HepG2 (cell line): ENCODE data around the gene ATP2C2. TPM values are rescaled to one million over a fixed set of nuclear protein-coding genes. Genes with fewer than 3 reads are reported as not detected.
A peak's percentile ranks its signal among the peaks of the same experiment; 100 is the strongest.

ENCODE experiments used
- ATAC-seq: fragments of 200-7000 bp; cut with Tn5 transposase; 3 replicates; pipeline ENCODE4 v1.9.1; 2020; ENCODE audit warnings: mild to moderate bottlenecking, moderate library complexity
- BruUV-seq: library from RNA; stranded (reverse); fragments of 400-500 nt; replicated peaks from 2 replicates; lab custom pipeline; 2021; lab: Mats Ljungman, UMichigan
- CTCF ChIA-PET: fragments of 300-600 bp; formaldehyde crosslinking; extraction: SDS; loops from one replicate; lab custom pipeline; 2021; ENCODE audit warnings: low total read pairs, inconsistent platforms, low intra/inter-chr PET ratio; lab: Yijun Ruan, JAX
- POLR2A ChIA-PET: fragments of 350-600 bp; sonication (Branson Sonifier 250); formaldehyde crosslinking; loops from one replicate; lab custom pipeline; 2020; ENCODE audit warnings: antibody characterized with exemption, inconsistent platforms; lab: Yijun Ruan, JAX
- DNase-seq: peaks from one replicate; pipeline ENCODE4 v3.0.0-alpha.2; 2015; ENCODE audit warnings: low spot score
- FAIRE-seq: peaks from 3 replicates; lab custom pipeline; 2011; peaks lifted over from hg19 to GRCh38; lab: Jason Lieb, UNC
- H2AFZ ChIP-seq: one replicate; pipeline ENCODE4 v1.6.1; 2011; ENCODE audit warnings: low read length, inconsistent platforms
- H3K27ac ChIP-seq: fragments of 300-600 bp; 3 replicates; pipeline ENCODE4 v1.8.0; 2011; ENCODE audit warnings: mixed run types, mild to moderate bottlenecking, mixed read lengths, low read length, inconsistent platforms; ENCODE audit not compliant: insufficient read depth; ENCODE audit errors: extremely low read length
- H3K27me3 ChIP-seq, 2 experiments: fragments of 200-600 bp in 1 of 2; 2 replicates in 1 of 2; 3 replicates in 1 of 2; pipeline versions ENCODE4 v1.6.0 to v1.8.0; 2011; ENCODE audit warnings: low read length in 2 of 2, mild to moderate bottlenecking in 2 of 2, moderate library complexity in 2 of 2, inconsistent platforms in 1 of 2; ENCODE audit not compliant: insufficient read depth in 2 of 2, control insufficient read depth in 1 of 2
- H3K36me3 ChIP-seq, 2 experiments: fragments of 200-600 bp in 1 of 2; replicated peaks in 1 of 2; 2 replicates in 1 of 2; 3 replicates in 1 of 2; pipeline versions ENCODE4 v1.5.1 to v1.8.0; 2011; ENCODE audit warnings: low read length in 2 of 2, inconsistent platforms in 1 of 2; ENCODE audit not compliant: insufficient read depth in 2 of 2, control insufficient read depth in 1 of 2
- H3K4me1 ChIP-seq: 2 replicates; pipeline ENCODE4 v1.5.1; 2012; ENCODE audit warnings: low read length, inconsistent platforms; ENCODE audit not compliant: insufficient read depth
- H3K4me2 ChIP-seq: 2 replicates; pipeline ENCODE4 v1.6.0; 2011; ENCODE audit warnings: low read depth, low read length, inconsistent platforms
- H3K4me3 ChIP-seq, 3 experiments: fragments of 200-600 bp in 1 of 3; sonication (generic), shearing (Covaris generic) in 1 of 3; replicated peaks in 1 of 3; 2 replicates each; pipeline ENCODE4 v1.5.1; 2011 to 2016; ENCODE audit warnings: low read length in 3 of 3, inconsistent platforms in 2 of 3, low read depth in 2 of 3, mild to moderate bottlenecking in 2 of 3, control low read depth in 1 of 3, mixed read lengths in 1 of 3; ENCODE audit not compliant: insufficient read depth in 1 of 3
- H3K79me2 ChIP-seq: one replicate; pipeline ENCODE4 v1.6.1; 2011; ENCODE audit warnings: low read length, inconsistent platforms; ENCODE audit not compliant: insufficient read depth
- H3K9ac ChIP-seq: 2 replicates; pipeline ENCODE4 v1.6.0; 2011; ENCODE audit warnings: mild to moderate bottlenecking, low read depth, low read length, inconsistent platforms; ENCODE audit not compliant: insufficient read depth
- H3K9me3 ChIP-seq: 2 replicates; pipeline ENCODE4 v1.5.1; 2012; ENCODE audit warnings: mild to moderate bottlenecking, low read length
- H4K20me1 ChIP-seq: 2 replicates; pipeline ENCODE4 v1.6.0; 2011; ENCODE audit warnings: inconsistent platforms, mild to moderate bottlenecking, low read length, moderate library complexity; ENCODE audit not compliant: insufficient read depth
- CREB1 ChIP-seq, 2 experiments: fragments of 450-650 bp in 1 of 2; IDR thresholded peaks; 2 replicates each; pipeline ENCODE4 v1.6.1; 2016 to 2017; ENCODE audit warnings: control low read depth in 1 of 2, mild to moderate bottlenecking in 1 of 2, missing compliant biosample characterization in 1 of 2, missing genetic modification characterization in 1 of 2
- FOXA3 ChIP-seq: IDR thresholded peaks from 2 replicates; pipeline ENCODE4 v1.6.1; 2016; ENCODE audit warnings: missing genetic modification reagents, missing compliant biosample characterization
- ZNF121 ChIP-seq: sonication (generic); formaldehyde crosslinking; IDR thresholded peaks from 2 replicates; pipeline ENCODE4 v1.5.0; 2020; ENCODE audit warnings: mild to moderate bottlenecking, missing genetic modification reagents
- ZNF564 ChIP-seq: sonication (generic); formaldehyde crosslinking; IDR thresholded peaks from 2 replicates; pipeline ENCODE4 v1.8.1; 2023; ENCODE audit warnings: mild to moderate bottlenecking, missing genetic modification reagents
- WGBS: methylation state at CpG from one replicate; pipeline ENCODE4 v1.1.6; 2017; ENCODE audit warnings: low lambda C conversion rate; 5-methylcytosine and 5-hydroxymethylcytosine counted together
- in situ Hi-C: cut with HindIII; loops from 2 replicates; pipeline ENCODE4 v1.10.0; 2017; ENCODE audit warnings: low pct_unique_long_range_greater_than_20kb; ENCODE audit not compliant: extremely low pct_ligation_motif_present
- intact Hi-C: fragments of 100-400 bp; cut with micrococcal nuclease; formaldehyde crosslinking; loops from one replicate; pipeline ENCODE4 v1.10.0; 2022; ENCODE audit not compliant: unreplicated experiment
- polyA plus RNA-seq, 8 experiments: library from polyadenylated mRNA; depleted of rRNA in 3 of 8; stranded (reverse) in 7 of 8; unstranded in 1 of 8; fragments of >200 nt; fragmentation: Illumina TruSeq in 4 of 8; extraction: Trizol in 4 of 8; gene quantifications; 2 replicates each; pipeline versions ENCODE4 v1.2.1 to v1.2.3, GENCODE V29; 2011 to 2016; ENCODE audit warnings: low read depth in 4 of 8, missing spikeins in 1 of 8, mixed read lengths in 1 of 8; ENCODE audit not compliant: insufficient read depth in 1 of 8
- total RNA-seq, 5 experiments: library from RNA; depleted of rRNA; stranded (reverse); fragments of >200 nt; fragmentation: Illumina TruSeq; extraction: Trizol; gene quantifications; 2 replicates each; pipeline ENCODE4 v1.2.3, GENCODE V29; 2016; ENCODE audit warnings: low read depth in 1 of 5
- TF ChIP-seq, protein P1 (sequence below): IDR thresholded peaks from 2 replicates; pipeline ENCODE4 v1.4.0; 2020; ENCODE audit warnings: mild to moderate bottlenecking, missing genetic modification reagents

The ATP2C2 gene
- total and polyA plus RNA-seq, 2 of the 13 experiments (the other 11 are each of a cell fraction or from before 2014, with no cell fraction given), result 0.07 TPM; not detected in 1

DNA sequence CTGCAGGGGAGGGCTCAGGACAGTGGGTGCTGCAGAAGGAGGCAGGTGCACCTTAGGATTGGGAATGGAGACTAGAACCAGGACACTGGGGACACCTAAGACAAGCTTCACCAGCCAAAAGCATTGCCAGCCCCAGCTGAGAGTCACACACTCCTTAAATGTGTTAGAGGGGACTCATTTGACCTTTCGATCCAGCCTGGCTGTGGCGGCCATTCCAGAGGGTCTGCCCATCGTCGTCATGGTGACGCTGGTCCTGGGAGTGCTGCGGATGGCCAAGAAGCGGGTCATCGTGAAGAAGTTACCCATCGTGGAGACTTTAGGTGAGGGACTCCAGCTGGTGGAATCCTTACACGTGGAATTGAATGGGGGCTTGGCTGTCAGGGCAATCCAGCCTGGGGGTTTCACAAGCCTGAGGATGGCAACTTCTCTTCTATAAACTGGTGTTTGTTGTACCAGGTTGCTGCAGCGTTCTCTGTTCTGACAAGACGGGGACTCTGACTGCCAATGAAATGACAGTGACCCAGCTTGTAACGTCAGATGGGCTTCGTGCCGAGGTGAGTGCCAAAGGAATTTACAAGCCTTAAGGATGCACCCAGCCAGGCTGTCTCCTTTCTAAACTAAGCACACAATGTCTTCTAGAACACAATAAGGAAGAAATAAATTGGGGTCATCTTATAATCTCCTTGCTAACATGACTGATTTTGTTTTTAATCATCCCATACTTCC lies 70.8 kb downstream of the ATP2C2 start:
- no peaks in the 10 kb centered on the region for H3K36me3 ChIP-seq
- 33% methylated on average over 15 of the region's 15 CpGs for WGBS
- H3K27ac ChIP-seq, result no peak overlapping the region
- no peak overlapping the region for H2AFZ ChIP-seq
- H3K4me2 ChIP-seq, result no peak overlapping the region
- intact Hi-C loops (no loop called here), in situ Hi-C loops (no loop called here)
- H3K79me2 ChIP-seq, result no peaks in the 10 kb centered on the region
- CTCF ChIA-PET, result no interaction called here
- POLR2A ChIA-PET, result no interaction called here
- H3K4me1 ChIP-seq, result peaks cover 26% of the 10 kb centered on the region
- no peak for TF ChIP-seq ZNF564 (CRISPR knock-in tag)
- TF ChIP-seq ZNF121 (CRISPR knock-in tag), result no peak
- no peak for TF ChIP-seq FOXA3 (CRISPR knock-in tag)
- TF ChIP-seq CREB1 (IDR thresholded peaks at IDR 0.05), result 0 out of 2 replicates have a peak, but pooled peaks have one; percentile 7
- no peak for TF ChIP-seq CREB1 (CRISPR knock-in tag; IDR thresholded peaks at IDR 0.05)
- TF ChIP-seq, protein P1, sequence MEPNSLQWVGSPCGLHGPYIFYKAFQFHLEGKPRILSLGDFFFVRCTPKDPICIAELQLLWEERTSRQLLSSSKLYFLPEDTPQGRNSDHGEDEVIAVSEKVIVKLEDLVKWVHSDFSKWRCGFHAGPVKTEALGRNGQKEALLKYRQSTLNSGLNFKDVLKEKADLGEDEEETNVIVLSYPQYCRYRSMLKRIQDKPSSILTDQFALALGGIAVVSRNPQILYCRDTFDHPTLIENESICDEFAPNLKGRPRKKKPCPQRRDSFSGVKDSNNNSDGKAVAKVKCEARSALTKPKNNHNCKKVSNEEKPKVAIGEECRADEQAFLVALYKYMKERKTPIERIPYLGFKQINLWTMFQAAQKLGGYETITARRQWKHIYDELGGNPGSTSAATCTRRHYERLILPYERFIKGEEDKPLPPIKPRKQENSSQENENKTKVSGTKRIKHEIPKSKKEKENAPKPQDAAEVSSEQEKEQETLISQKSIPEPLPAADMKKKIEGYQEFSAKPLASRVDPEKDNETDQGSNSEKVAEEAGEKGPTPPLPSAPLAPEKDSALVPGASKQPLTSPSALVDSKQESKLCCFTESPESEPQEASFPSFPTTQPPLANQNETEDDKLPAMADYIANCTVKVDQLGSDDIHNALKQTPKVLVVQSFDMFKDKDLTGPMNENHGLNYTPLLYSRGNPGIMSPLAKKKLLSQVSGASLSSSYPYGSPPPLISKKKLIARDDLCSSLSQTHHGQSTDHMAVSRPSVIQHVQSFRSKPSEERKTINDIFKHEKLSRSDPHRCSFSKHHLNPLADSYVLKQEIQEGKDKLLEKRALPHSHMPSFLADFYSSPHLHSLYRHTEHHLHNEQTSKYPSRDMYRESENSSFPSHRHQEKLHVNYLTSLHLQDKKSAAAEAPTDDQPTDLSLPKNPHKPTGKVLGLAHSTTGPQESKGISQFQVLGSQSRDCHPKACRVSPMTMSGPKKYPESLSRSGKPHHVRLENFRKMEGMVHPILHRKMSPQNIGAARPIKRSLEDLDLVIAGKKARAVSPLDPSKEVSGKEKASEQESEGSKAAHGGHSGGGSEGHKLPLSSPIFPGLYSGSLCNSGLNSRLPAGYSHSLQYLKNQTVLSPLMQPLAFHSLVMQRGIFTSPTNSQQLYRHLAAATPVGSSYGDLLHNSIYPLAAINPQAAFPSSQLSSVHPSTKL, result no peak
- BruUV-seq, result no TSS peak
- H3K27me3 ChIP-seq, result peaks cover 4 to 19% of the 10 kb centered on the region in 2 experiments; a peak in 3 of 5 replicates
- DNase-seq (no peak), ATAC-seq (no peak), FAIRE-seq (no peak)
- no peak overlapping the region for H3K4me3 ChIP-seq
- no peaks in the 10 kb centered on the region for H3K9me3 ChIP-seq
- H3K9ac ChIP-seq, result no peak overlapping the region
- H4K20me1 ChIP-seq, result no peaks in the 10 kb centered on the region
